IMR-90 (cell line): Measurements from ENCODE around the gene PPP4C. TPM values are rescaled to one million over a fixed set of nuclear protein-coding genes. Genes with fewer than 3 reads are reported as not detected.

Experiments used
- ATAC-seq: fragments of 200-7000 bp; cut with Tn5 transposase; 2 replicates; pipeline ENCODE4 v1.9.1; 2020; ENCODE audit warnings: low read depth, mild to moderate bottlenecking, moderate library complexity
- BruUV-seq: library from RNA; stranded (reverse); fragments of 400-500 nt; replicated peaks from 2 replicates; lab custom pipeline; 2021; lab: Mats Ljungman, UMichigan
- CTCF ChIA-PET: fragments of 300-600 bp; formaldehyde crosslinking; extraction: SDS; loops from one replicate; lab custom pipeline; 2021; ENCODE audit warnings: antibody characterized with exemption; lab: Yijun Ruan, JAX
- POLR2A ChIA-PET: fragments of 300-600 bp; sonication (Branson Sonifier 250); formaldehyde crosslinking; loops from one replicate; lab custom pipeline; 2022; ENCODE audit warnings: antibody characterized with exemption; ENCODE audit not compliant: unreplicated experiment; lab: Charles Lee
- DNase-seq: peaks from one replicate; pipeline ENCODE4 v3.0.0; 2013
- H2AFZ ChIP-seq: replicated peaks from 2 replicates; pipeline ENCODE3; 2013; ENCODE audit warnings: low read length, mild to moderate bottlenecking; ENCODE audit not compliant: poor library complexity
- H2AK5ac ChIP-seq: 2 replicates; pipeline ENCODE4 v1.6.1; 2013; ENCODE audit warnings: low read depth, low read length, inconsistent platforms
- H2AK9ac ChIP-seq: replicated peaks from 2 replicates; pipeline ENCODE3; 2013; ENCODE audit warnings: mild to moderate bottlenecking, low read depth, low read length, moderate library complexity; ENCODE audit not compliant: poor library complexity
- H2BK120ac ChIP-seq: 2 replicates; pipeline ENCODE4 v1.6.1; 2013; ENCODE audit warnings: low read depth, low read length, inconsistent platforms
- H2BK15ac ChIP-seq: 3 replicates; pipeline ENCODE4 v1.6.1; 2013; ENCODE audit warnings: low read depth, low read length, inconsistent platforms
- H2BK20ac ChIP-seq: 2 replicates; pipeline ENCODE4 v1.6.1; 2013; ENCODE audit warnings: low read depth, mild to moderate bottlenecking, inconsistent platforms, low read length, moderate library complexity
- H2BK5ac ChIP-seq: 2 replicates; pipeline ENCODE4 v1.6.1; 2013; ENCODE audit warnings: mild to moderate bottlenecking, low read depth, low read length, inconsistent platforms; ENCODE audit not compliant: poor library complexity, severe bottlenecking
- H3K14ac ChIP-seq: replicated peaks from 2 replicates; pipeline ENCODE4 v1.6.1; 2013; ENCODE audit warnings: low read depth, low read length, inconsistent platforms
- H3K18ac ChIP-seq: 2 replicates; pipeline ENCODE4 v1.6.1; 2013; ENCODE audit warnings: low read depth, low read length, control low read depth
- H3K23ac ChIP-seq: 2 replicates; pipeline ENCODE4 v1.6.1; 2013; ENCODE audit warnings: low read depth, low read length, inconsistent platforms
- H3K27ac ChIP-seq: 2 replicates; pipeline ENCODE4 v1.5.1; 2013; ENCODE audit warnings: mild to moderate bottlenecking, control low read depth, low read length; ENCODE audit not compliant: insufficient read depth
- H3K27me3 ChIP-seq: 2 replicates; pipeline ENCODE4 v1.6.1; 2013; ENCODE audit warnings: low read length; ENCODE audit not compliant: control insufficient read depth, insufficient read depth
- H3K36me3 ChIP-seq: 2 replicates; pipeline ENCODE4 v1.6.1; 2013; ENCODE audit warnings: low read length, mixed read lengths; ENCODE audit not compliant: control insufficient read depth, insufficient read depth
- H3K4ac ChIP-seq: 2 replicates; pipeline ENCODE4 v1.6.1; 2013; ENCODE audit warnings: low read depth, low read length, inconsistent platforms
- H3K4me1 ChIP-seq: 2 replicates; pipeline ENCODE4 v1.6.1; 2013; ENCODE audit warnings: low read length, mixed read lengths; ENCODE audit not compliant: control insufficient read depth, insufficient read depth
- H3K4me2 ChIP-seq: 2 replicates; pipeline ENCODE4 v1.6.1; 2013; ENCODE audit warnings: low read depth, mild to moderate bottlenecking, control low read depth, low read length, moderate library complexity
- H3K4me3 ChIP-seq: 2 replicates; pipeline ENCODE4 v1.5.1; 2013; ENCODE audit warnings: low read depth, mild to moderate bottlenecking, control low read depth, low read length, moderate library complexity; ENCODE audit not compliant: insufficient read depth
- H3K56ac ChIP-seq: 2 replicates; pipeline ENCODE4 v1.6.1; 2013; ENCODE audit warnings: low read length, inconsistent platforms; ENCODE audit not compliant: insufficient read depth; ENCODE audit errors: extremely low read depth
- H3K79me1 ChIP-seq, 2 experiments: 2 replicates each; pipeline ENCODE4 v1.6.1; 2013; ENCODE audit warnings: low read length in 2 of 2, inconsistent platforms in 1 of 2, low read depth in 1 of 2
- H3K9ac ChIP-seq: 2 replicates; pipeline ENCODE4 v1.6.1; 2013; ENCODE audit warnings: low read depth, low read length, control low read depth
- H3K9me1 ChIP-seq: 2 replicates; pipeline ENCODE4 v1.6.1; 2013; ENCODE audit warnings: low read length, inconsistent platforms; ENCODE audit not compliant: insufficient read depth
- H3K9me3 ChIP-seq: 2 replicates; pipeline ENCODE4 v1.6.1; 2013; ENCODE audit warnings: low read length; ENCODE audit not compliant: control insufficient read depth, insufficient read depth
- H4K20me1 ChIP-seq: 2 replicates; pipeline ENCODE4 v1.6.1; 2013; ENCODE audit warnings: low read length, inconsistent platforms; ENCODE audit not compliant: insufficient read depth
- H4K5ac ChIP-seq: 2 replicates; pipeline ENCODE4 v1.6.1; 2013; ENCODE audit warnings: mild to moderate bottlenecking, low read depth, low read length, control low read depth
- H4K8ac ChIP-seq, 2 experiments: 2 replicates each; pipeline ENCODE4 v1.6.1; 2013; ENCODE audit warnings: low read depth in 2 of 2, low read length in 2 of 2, control low read depth in 1 of 2, inconsistent platforms in 1 of 2
- H4K91ac ChIP-seq: 2 replicates; pipeline ENCODE4 v1.6.1; 2013; ENCODE audit warnings: low read depth, low read length, inconsistent platforms; ENCODE audit not compliant: insufficient read depth
- BHLHE40 ChIP-seq: fragments of 150-350 bp; IDR thresholded peaks from 2 replicates; pipeline ENCODE4 v1.6.1; 2016; ENCODE audit warnings: mild to moderate bottlenecking, low read depth, low read length
- CEBPB ChIP-seq: IDR thresholded peaks from 2 replicates; pipeline ENCODE4 v1.6.1; 2012; ENCODE audit warnings: low read depth, low read length, improper control_type of control experiment
- CHD1 ChIP-seq: IDR thresholded peaks from 2 replicates; pipeline ENCODE4 v1.6.1; 2012; ENCODE audit warnings: low read depth, low read length, improper control_type of control experiment
- FOS ChIP-seq: fragments of 150-350 bp; IDR thresholded peaks from 2 replicates; pipeline ENCODE4 v1.6.1; 2016; ENCODE audit warnings: low read depth, low read length
- MAFK ChIP-seq: IDR thresholded peaks from 2 replicates; pipeline ENCODE4 v1.6.1; 2012; ENCODE audit warnings: low read depth, low read length, improper control_type of control experiment
- MAZ ChIP-seq: IDR thresholded peaks from 2 replicates; pipeline ENCODE4 v1.6.1; 2012; ENCODE audit warnings: low read depth, mild to moderate bottlenecking, low read length, improper control_type of control experiment, moderate library complexity, borderline replicate concordance
- MXI1 ChIP-seq: IDR thresholded peaks from 2 replicates; pipeline ENCODE4 v1.6.1; 2012; ENCODE audit warnings: low read depth, mild to moderate bottlenecking, low read length, moderate library complexity, borderline replicate concordance
- NFE2L2 ChIP-seq: fragments of 150-350 bp; IDR thresholded peaks from 2 replicates; pipeline ENCODE4 v1.6.1; 2016; ENCODE audit warnings: low read depth, mild to moderate bottlenecking, low read length
- POLR2A ChIP-seq: IDR thresholded peaks from 2 replicates; pipeline ENCODE4 v1.6.1; 2012; ENCODE audit warnings: mild to moderate bottlenecking, low read depth, low read length
- RAD21 ChIP-seq: IDR thresholded peaks from 2 replicates; pipeline ENCODE4 v1.6.1; 2012; ENCODE audit warnings: low read length, improper control_type of control experiment
- RCOR1 ChIP-seq: IDR thresholded peaks from 2 replicates; pipeline ENCODE4 v1.6.1; 2012; ENCODE audit warnings: mild to moderate bottlenecking, low read length, improper control_type of control experiment; ENCODE audit not compliant: insufficient replicate concordance
- RFX5 ChIP-seq: IDR thresholded peaks from 2 replicates; pipeline ENCODE4 v1.8.0; 2012; ENCODE audit warnings: low read depth, mild to moderate bottlenecking, low read length, moderate library complexity
- SMC3 ChIP-seq: fragments of 150-350 bp; IDR thresholded peaks from 2 replicates; pipeline ENCODE4 v1.6.1; 2016; ENCODE audit warnings: low read depth, mild to moderate bottlenecking, antibody characterized with exemption, low read length, moderate library complexity
- WGBS, 2 experiments: methylation state at CpG; one replicate each; pipeline versions ENCODE4 v1.1.5 to v1.1.7; 2013; ENCODE audit warnings: missing lambda C conversion rate in 2 of 2; ENCODE audit not compliant: insufficient read length in 1 of 2; ENCODE audit errors: extremely low coverage in 2 of 2; 5-methylcytosine and 5-hydroxymethylcytosine counted together
- dilution Hi-C: fragments of 300-500 bp; cut with HindIII; formaldehyde crosslinking; loops from one replicate; pipeline ENCODE4 v1.14.3; 2018; ENCODE audit warnings: low sequenced_read_pairs; ENCODE audit not compliant: unreplicated experiment
- in situ Hi-C: fragments of 300-500 bp; cut with MboI; formaldehyde crosslinking; loops from 3 replicates; pipeline ENCODE4 v1.14.3; 2019; ENCODE audit warnings: low sequenced_read_pairs, inconsistent platforms, mixed read lengths
- intact Hi-C: fragments of 100-400 bp; cut with micrococcal nuclease; formaldehyde crosslinking; loops from 2 replicates; pipeline ENCODE4 v1.10.0; 2022
- polyA plus RNA-seq, 3 experiments: library from polyadenylated mRNA; depleted of rRNA; stranded (reverse); fragments of >200 nt; gene quantifications; 2 replicates each; pipeline ENCODE4 v1.2.3, GENCODE V29; 2012; ENCODE audit warnings: low replicate concordance in 1 of 3
- total RNA-seq: library from RNA; depleted of rRNA; stranded (reverse); fragments of >200 nt; gene quantifications from 2 replicates; pipeline ENCODE4 v1.2.3, GENCODE V29; 2012
- TF ChIP-seq, protein P1 (sequence below): fragments of 150-350 bp; IDR thresholded peaks from 2 replicates; pipeline ENCODE4 v1.6.1; 2017; ENCODE audit warnings: mild to moderate bottlenecking, antibody characterized with exemption, low read length, low read depth
- TF ChIP-seq, protein P2 (sequence below): conservative IDR thresholded peaks from 2 replicates; pipeline ENCODE4 v1.5.1; 2012; ENCODE audit warnings: mild to moderate bottlenecking, low read depth, low read length, improper control_type of control experiment
- TF ChIP-seq, protein P3 (sequence below): fragments of 150-350 bp; IDR thresholded peaks from 2 replicates; pipeline ENCODE4 v1.6.1; 2016; ENCODE audit warnings: low read depth, mild to moderate bottlenecking, low read length, moderate library complexity, borderline replicate concordance

PPP4C gene
- total and polyA plus RNA-seq, 2 of the 4 experiments (the other 2 are of a cell fraction): 200 to 209 TPM

DNA sequence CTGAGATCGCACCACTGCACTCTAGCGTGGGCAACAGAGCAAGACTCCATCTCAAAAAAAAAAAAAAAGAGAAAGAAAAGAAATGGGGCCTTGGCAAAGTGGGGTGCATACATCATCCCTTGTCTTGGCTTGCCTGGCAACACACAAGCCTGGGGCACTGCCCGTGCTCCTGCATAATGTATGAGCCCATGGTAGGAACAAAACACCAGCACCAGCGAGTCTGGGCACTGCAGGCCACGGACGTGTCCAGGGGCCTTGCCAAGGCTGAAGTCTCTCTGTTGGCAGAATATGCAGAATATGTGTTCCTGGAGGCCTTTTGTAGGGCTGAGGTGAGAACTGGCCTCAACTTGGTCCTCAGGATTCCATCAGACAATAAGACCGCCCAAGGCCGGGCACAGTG lies 25.9 kb upstream of the PPP4C start:
- Histone ChIP-seq H4K5ac (no peak overlapping the region), H2BK20ac (no peak overlapping the region), H3K14ac (no peak overlapping the region), H3K27ac (no peak overlapping the region), H4K20me1 (no peaks in the 10 kb centered on the region; the same call in 1 of the 2 replicates), H3K4me1 (peaks cover 6% of the 10 kb centered on the region), H3K4me3 (no peak overlapping the region), H3K23ac (no peak overlapping the region), H3K56ac (no peak overlapping the region), H3K79me1 (peaks cover 0 to 33% of the 10 kb centered on the region in 2 experiments; a peak in 2 of 4 replicates), H4K91ac (no peak overlapping the region), H2BK120ac (no peak overlapping the region), H2BK15ac (no peak overlapping the region), H3K9me1 (peaks cover 17% of the 10 kb centered on the region), H3K4me2 (no peak overlapping the region), H2BK5ac (no peak overlapping the region), H3K36me3 (no peaks in the 10 kb centered on the region), H2AK5ac (no peak overlapping the region), H3K18ac (no peak overlapping the region), H3K9ac (no peak overlapping the region), H2AFZ (no peak overlapping the region), H3K4ac (no peak overlapping the region), H4K8ac (no peak overlapping the region), H2AK9ac (no peak overlapping the region), H3K9me3 (no peaks in the 10 kb centered on the region), H3K27me3 (peaks cover 2% of the 10 kb centered on the region; the same call in 1 of the 2 replicates)
- DNase-seq: no peak
- no TSS peak for BruUV-seq
- CTCF ChIA-PET: no interaction called here
- POLR2A ChIA-PET: interaction anchor here (0.7 kb wide), 1 partner anchor 391 kb away, joined by 3 read pairs; no protein-coding TSS in a partner anchor
- dilution Hi-C loops: no loop called here
- ATAC-seq: no peak
- no peak for TF ChIP-seq CHD1
- TF ChIP-seq NFE2L2: no peak
- no peak for TF ChIP-seq MAFK
- TF ChIP-seq RCOR1: no peak
- no peak for TF ChIP-seq FOS
- TF ChIP-seq, protein P1, sequence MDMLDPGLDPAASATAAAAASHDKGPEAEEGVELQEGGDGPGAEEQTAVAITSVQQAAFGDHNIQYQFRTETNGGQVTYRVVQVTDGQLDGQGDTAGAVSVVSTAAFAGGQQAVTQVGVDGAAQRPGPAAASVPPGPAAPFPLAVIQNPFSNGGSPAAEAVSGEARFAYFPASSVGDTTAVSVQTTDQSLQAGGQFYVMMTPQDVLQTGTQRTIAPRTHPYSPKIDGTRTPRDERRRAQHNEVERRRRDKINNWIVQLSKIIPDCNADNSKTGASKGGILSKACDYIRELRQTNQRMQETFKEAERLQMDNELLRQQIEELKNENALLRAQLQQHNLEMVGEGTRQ: no peak
- TF ChIP-seq RAD21: no peak
- TF ChIP-seq, protein P2, sequence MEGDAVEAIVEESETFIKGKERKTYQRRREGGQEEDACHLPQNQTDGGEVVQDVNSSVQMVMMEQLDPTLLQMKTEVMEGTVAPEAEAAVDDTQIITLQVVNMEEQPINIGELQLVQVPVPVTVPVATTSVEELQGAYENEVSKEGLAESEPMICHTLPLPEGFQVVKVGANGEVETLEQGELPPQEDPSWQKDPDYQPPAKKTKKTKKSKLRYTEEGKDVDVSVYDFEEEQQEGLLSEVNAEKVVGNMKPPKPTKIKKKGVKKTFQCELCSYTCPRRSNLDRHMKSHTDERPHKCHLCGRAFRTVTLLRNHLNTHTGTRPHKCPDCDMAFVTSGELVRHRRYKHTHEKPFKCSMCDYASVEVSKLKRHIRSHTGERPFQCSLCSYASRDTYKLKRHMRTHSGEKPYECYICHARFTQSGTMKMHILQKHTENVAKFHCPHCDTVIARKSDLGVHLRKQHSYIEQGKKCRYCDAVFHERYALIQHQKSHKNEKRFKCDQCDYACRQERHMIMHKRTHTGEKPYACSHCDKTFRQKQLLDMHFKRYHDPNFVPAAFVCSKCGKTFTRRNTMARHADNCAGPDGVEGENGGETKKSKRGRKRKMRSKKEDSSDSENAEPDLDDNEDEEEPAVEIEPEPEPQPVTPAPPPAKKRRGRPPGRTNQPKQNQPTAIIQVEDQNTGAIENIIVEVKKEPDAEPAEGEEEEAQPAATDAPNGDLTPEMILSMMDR: no peak
- TF ChIP-seq, protein P3, sequence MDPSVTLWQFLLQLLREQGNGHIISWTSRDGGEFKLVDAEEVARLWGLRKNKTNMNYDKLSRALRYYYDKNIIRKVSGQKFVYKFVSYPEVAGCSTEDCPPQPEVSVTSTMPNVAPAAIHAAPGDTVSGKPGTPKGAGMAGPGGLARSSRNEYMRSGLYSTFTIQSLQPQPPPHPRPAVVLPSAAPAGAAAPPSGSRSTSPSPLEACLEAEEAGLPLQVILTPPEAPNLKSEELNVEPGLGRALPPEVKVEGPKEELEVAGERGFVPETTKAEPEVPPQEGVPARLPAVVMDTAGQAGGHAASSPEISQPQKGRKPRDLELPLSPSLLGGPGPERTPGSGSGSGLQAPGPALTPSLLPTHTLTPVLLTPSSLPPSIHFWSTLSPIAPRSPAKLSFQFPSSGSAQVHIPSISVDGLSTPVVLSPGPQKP: no peak
- TF ChIP-seq MXI1: no peak
- no peak for TF ChIP-seq BHLHE40
- TF ChIP-seq MAZ: no peak
- TF ChIP-seq POLR2A: no peak
- no peak for TF ChIP-seq RFX5
- TF ChIP-seq CEBPB: no peak
- no peak for TF ChIP-seq SMC3
- 100% methylated on average over 3 of the region's 8 CpGs; no CpG with 5 or more reads in 1 of the 2 experiments for WGBS, 2 experiments
- intact Hi-C loops: no loop called here
- in situ Hi-C loops: no loop called here
